ENCODE results near the gene CXXC5. TPM values are rescaled to one million over a fixed set of nuclear protein-coding genes. Genes with fewer than 3 reads are reported as not detected.

The CXXC5 gene
- total RNA-seq, 6 experiments from 2014 or later = 44.5 to 84.9 (median 66.4) TPM

- H3K36me3 ChIP-seq = no peaks in the 10 kb centered on the region
- DNase-seq (peak in 1 of 3 donors; percentile 44), ATAC-seq (peak; percentile 41 to 64 (median 51))
- no peak overlapping the region for H3K4me3 ChIP-seq
- peaks cover 0 to 31% (median 5%) of the 10 kb centered on the region in 4 donors for H3K4me1 ChIP-seq
- TF ChIP-seq POLR2A (IDR thresholded peaks at IDR 0.05) (no peak), CTCF (IDR thresholded peaks at IDR 0.05) (no peak)
- intact Hi-C loops (cut with DNase I) = no loop called here
- no peaks in the 10 kb centered on the region for H3K9me3 ChIP-seq
- H3K27ac ChIP-seq = no peak overlapping the region
- no peaks in the 10 kb centered on the region for H3K27me3 ChIP-seq
- WGBS (ENCODE audit: insufficient coverage, low coverage, low lambda C conversion rate, missing lambda C conversion rate) = 14% methylated on average over 12 of the region's 22 CpGs
Measured at GRCh38 chr5:139701056-139701741, 53.0 kb downstream of the CXXC5 start.

GRCh38 chr5:139702548-139702947 is 54.4 kb downstream of the CXXC5 start:
- Histone ChIP-seq H3K9me3 (no peaks in the 10 kb centered on the region), H3K27me3 (no peaks in the 10 kb centered on the region), H3K4me3 (no peak overlapping the region), H3K4me1 (peaks cover 0 to 31% (median 5%) of the 10 kb centered on the region in 4 donors), H3K27ac (no peak overlapping the region), H3K36me3 (no peaks in the 10 kb centered on the region)
- intact Hi-C loops (cut with DNase I) = no loop called here
- WGBS (ENCODE audit: insufficient coverage, low coverage, low lambda C conversion rate, missing lambda C conversion rate) = 88% methylated on average over 3 of the region's 3 CpGs
- ATAC-seq = no peak
- TF ChIP-seq CTCF (IDR thresholded peaks at IDR 0.05) (no peak), POLR2A (IDR thresholded peaks at IDR 0.05) (no peak)
- DNase-seq = no peak

- intact Hi-C loops (cut with DNase I) = no loop called here
- ATAC-seq (no peak), DNase-seq (no peak)
- H3K4me3 ChIP-seq = no peak overlapping the region
- TF ChIP-seq POLR2A (IDR thresholded peaks at IDR 0.05) (no peak), CTCF (IDR thresholded peaks at IDR 0.05) (no peak)
- WGBS (ENCODE audit: insufficient coverage, low coverage, low lambda C conversion rate, missing lambda C conversion rate) = 79% methylated on average over 2 of the region's 4 CpGs
- H3K36me3 ChIP-seq = no peaks in the 10 kb centered on the region
- no peaks in the 10 kb centered on the region for H3K27me3 ChIP-seq
- H3K9me3 ChIP-seq = no peaks in the 10 kb centered on the region
- H3K4me1 ChIP-seq = peaks cover 0 to 12% (median 5%) of the 10 kb centered on the region in 4 donors
- H3K27ac ChIP-seq = no peak overlapping the region
Measured at GRCh38 chr5:139704748-139705147, 56.6 kb downstream of the CXXC5 start.

- 67% methylated on average over 1 of the region's 3 CpGs for WGBS (ENCODE audit: insufficient coverage, low coverage, low lambda C conversion rate, missing lambda C conversion rate)
- ATAC-seq = no peak
- no peaks in the 10 kb centered on the region for H3K36me3 ChIP-seq
- no peaks in the 10 kb centered on the region for H3K9me3 ChIP-seq
- H3K4me1 ChIP-seq = peaks cover 0 to 12% (median 5%) of the 10 kb centered on the region in 4 donors
- intact Hi-C loops (cut with DNase I) = no loop called here
- TF ChIP-seq POLR2A (IDR thresholded peaks at IDR 0.05) = no peak
- no peak for TF ChIP-seq CTCF (IDR thresholded peaks at IDR 0.05)
- no peak overlapping the region for H3K4me3 ChIP-seq
- no peak overlapping the region for H3K27ac ChIP-seq
- peaks cover 0 to 2% of the 10 kb centered on the region in 2 donors for H3K27me3 ChIP-seq
- DNase-seq = no peak
Measured at GRCh38 chr5:139705191-139705590, 57.0 kb downstream of the CXXC5 start.

All from right lobe of liver (tissue), 6 donors.